ENCODE data around the gene CHST2.

DNA sequence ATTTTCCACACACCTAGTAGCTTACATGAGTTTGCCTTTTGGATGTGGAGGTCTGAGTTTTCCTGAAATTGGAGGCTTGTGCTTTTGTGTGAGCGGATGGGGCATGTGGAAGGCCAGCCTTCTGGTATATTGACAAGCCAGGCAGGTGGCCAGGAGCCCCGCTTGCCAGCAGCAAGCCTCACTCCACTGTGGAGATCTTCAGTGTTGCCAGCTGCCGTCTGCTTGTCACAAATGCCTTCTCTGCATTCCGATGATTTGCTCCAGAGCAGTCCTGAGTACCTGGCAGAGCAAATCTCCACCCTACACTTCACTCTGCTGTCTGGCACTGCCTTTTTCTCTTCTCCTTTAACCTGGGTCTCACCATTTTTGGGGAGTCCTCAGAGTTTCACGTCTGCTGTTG lies 29.1 kb upstream of the CHST2 start:
- TF ChIP-seq, protein P1, sequence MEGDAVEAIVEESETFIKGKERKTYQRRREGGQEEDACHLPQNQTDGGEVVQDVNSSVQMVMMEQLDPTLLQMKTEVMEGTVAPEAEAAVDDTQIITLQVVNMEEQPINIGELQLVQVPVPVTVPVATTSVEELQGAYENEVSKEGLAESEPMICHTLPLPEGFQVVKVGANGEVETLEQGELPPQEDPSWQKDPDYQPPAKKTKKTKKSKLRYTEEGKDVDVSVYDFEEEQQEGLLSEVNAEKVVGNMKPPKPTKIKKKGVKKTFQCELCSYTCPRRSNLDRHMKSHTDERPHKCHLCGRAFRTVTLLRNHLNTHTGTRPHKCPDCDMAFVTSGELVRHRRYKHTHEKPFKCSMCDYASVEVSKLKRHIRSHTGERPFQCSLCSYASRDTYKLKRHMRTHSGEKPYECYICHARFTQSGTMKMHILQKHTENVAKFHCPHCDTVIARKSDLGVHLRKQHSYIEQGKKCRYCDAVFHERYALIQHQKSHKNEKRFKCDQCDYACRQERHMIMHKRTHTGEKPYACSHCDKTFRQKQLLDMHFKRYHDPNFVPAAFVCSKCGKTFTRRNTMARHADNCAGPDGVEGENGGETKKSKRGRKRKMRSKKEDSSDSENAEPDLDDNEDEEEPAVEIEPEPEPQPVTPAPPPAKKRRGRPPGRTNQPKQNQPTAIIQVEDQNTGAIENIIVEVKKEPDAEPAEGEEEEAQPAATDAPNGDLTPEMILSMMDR (conservative IDR thresholded peaks at IDR 0.05 in 1 of 2, IDR thresholded peaks at IDR 0.05 in 1 of 2; ENCODE audit: low read depth in 1 of 2, low read length in 2 of 2) = no peak
- TF ChIP-seq EZH2 (IDR thresholded peaks at IDR 0.05; ENCODE audit: low read length, missing control alignments) = no peak

Measured in fibroblast of lung (primary cell).